Measurements from ENCODE around the gene SMPD3.
A peak's percentile ranks its signal among the peaks of the same experiment; 100 is the strongest.

The SMPD3 gene

GRCh38 chr16:68434624-68435210, 13.6 kb downstream of the SMPD3 start:
- DNase-seq (ENCODE audit: low read depth in 2 of 2): no peak

- no peak for DNase-seq (ENCODE audit: low read depth in 2 of 2)
Observed at GRCh38 chr16:68433316-68433715, 15.0 kb downstream of the SMPD3 start.

GRCh38 chr16:68432701-68433100, 15.6 kb downstream of the SMPD3 start:
- no peak for DNase-seq (ENCODE audit: low read depth in 2 of 2)

- DNase-seq (ENCODE audit: low read depth in 2 of 2): no peak
Observed at GRCh38 chr16:68429076-68429854, 19.0 kb downstream of the SMPD3 start.

GRCh38 chr16:68427649-68428303, 20.5 kb downstream of the SMPD3 start:
- no peak for DNase-seq (ENCODE audit: low read depth in 2 of 2)

- no peak for DNase-seq (ENCODE audit: low read depth in 2 of 2)
Observed at GRCh38 chr16:68426347-68426652, 22.0 kb downstream of the SMPD3 start.

- DNase-seq (ENCODE audit: low read depth in 2 of 2): no peak
Observed at GRCh38 chr16:68425498-68426346, 22.6 kb downstream of the SMPD3 start.

- no peak for DNase-seq (ENCODE audit: low read depth in 2 of 2)
Observed at GRCh38 chr16:68423771-68424170, 24.5 kb downstream of the SMPD3 start.

- DNase-seq (ENCODE audit: low read depth in 2 of 2): no peak
Observed at GRCh38 chr16:68422396-68422960, 25.8 kb downstream of the SMPD3 start.

- no peak for DNase-seq (ENCODE audit: low read depth in 2 of 2)
Observed at GRCh38 chr16:68421076-68421475, 27.2 kb downstream of the SMPD3 start.

- no peak for DNase-seq (ENCODE audit: low read depth in 2 of 2)
Observed at GRCh38 chr16:68420366-68420942, 27.9 kb downstream of the SMPD3 start.

GRCh38 chr16:68417711-68418301, 30.5 kb downstream of the SMPD3 start:
- DNase-seq (ENCODE audit: low read depth in 2 of 2): no peak

GRCh38 chr16:68416057-68417046, 32.0 kb downstream of the SMPD3 start:
- DNase-seq (ENCODE audit: low read depth in 2 of 2): no peak

- no peak for DNase-seq (ENCODE audit: low read depth in 2 of 2)
Observed at GRCh38 chr16:68414581-68414980, 33.7 kb downstream of the SMPD3 start.

GRCh38 chr16:68412061-68412460, 36.2 kb downstream of the SMPD3 start:
- no peak for DNase-seq (ENCODE audit: low read depth in 2 of 2)

- no peak for DNase-seq (ENCODE audit: low read depth in 2 of 2)
Observed at GRCh38 chr16:68411086-68411485, 37.2 kb downstream of the SMPD3 start.

- DNase-seq (ENCODE audit: low read depth in 2 of 2): no peak
Observed at GRCh38 chr16:68408967-68409366, 39.3 kb downstream of the SMPD3 start.

- no peak for DNase-seq (ENCODE audit: low read depth in 2 of 2)
Observed at GRCh38 chr16:68408428-68408827, 39.9 kb downstream of the SMPD3 start.

GRCh38 chr16:68406458-68407152, 41.7 kb downstream of the SMPD3 start:
- peak in 1 of 2 experiments; percentile 11 for DNase-seq (ENCODE audit: low read depth in 2 of 2)
